Peyer's patch (tissue), 4 donors: ENCODE measurements around the gene CAMK2B.

Experiments used
- CTCF ChIP-seq, 6 experiments: fragments of 450-650 bp in 4 of 6; fragments of 200-600 bp in 2 of 6; sonication (generic) in 1 of 6; IDR thresholded peaks; one replicate each; pipeline ENCODE4 v1.5.1; 2017 to 2019; ENCODE audit warnings: antibody characterized with exemption in 6 of 6, mild to moderate bottlenecking in 3 of 6, moderate library complexity in 1 of 6
- POLR2A ChIP-seq, 2 donors: fragments of 450-650 bp; IDR thresholded peaks; one replicate each; pipeline ENCODE4 v1.5.1; 2017; ENCODE audit warnings: antibody characterized with exemption in 2 of 2, mild to moderate bottlenecking in 2 of 2, moderate library complexity in 2 of 2

GRCh38 chr7:44313016-44313415, 12.4 kb downstream of the CAMK2B start:
- TF ChIP-seq CTCF (IDR thresholded peaks at IDR 0.05) (no peak), POLR2A (IDR thresholded peaks at IDR 0.05) (no peak)
